IMR-90 (cell line): ENCODE results near the gene SFXN2. TPM values are rescaled to one million over a fixed set of nuclear protein-coding genes. Genes with fewer than 3 reads are reported as not detected.
A peak's percentile ranks its signal among the peaks of the same experiment; 100 is the strongest.

Source experiments
- ATAC-seq: fragments of 200-7000 bp; cut with Tn5 transposase; 2 replicates; pipeline ENCODE4 v1.9.1; 2020; ENCODE audit warnings: low read depth, mild to moderate bottlenecking, moderate library complexity
- BruUV-seq: library from RNA; stranded (reverse); fragments of 400-500 nt; replicated peaks from 2 replicates; lab custom pipeline; 2021; lab: Mats Ljungman, UMichigan
- CTCF ChIA-PET: fragments of 300-600 bp; formaldehyde crosslinking; extraction: SDS; loops from one replicate; lab custom pipeline; 2021; ENCODE audit warnings: antibody characterized with exemption; lab: Yijun Ruan, JAX
- POLR2A ChIA-PET: fragments of 300-600 bp; sonication (Branson Sonifier 250); formaldehyde crosslinking; loops from one replicate; lab custom pipeline; 2022; ENCODE audit warnings: antibody characterized with exemption; ENCODE audit not compliant: unreplicated experiment; lab: Charles Lee
- DNase-seq: peaks from one replicate; pipeline ENCODE4 v3.0.0; 2013
- H2AFZ ChIP-seq: replicated peaks from 2 replicates; pipeline ENCODE3; 2013; ENCODE audit warnings: low read length, mild to moderate bottlenecking; ENCODE audit not compliant: poor library complexity
- H2AK5ac ChIP-seq: 2 replicates; pipeline ENCODE4 v1.6.1; 2013; ENCODE audit warnings: low read depth, low read length, inconsistent platforms
- H2AK9ac ChIP-seq: replicated peaks from 2 replicates; pipeline ENCODE3; 2013; ENCODE audit warnings: mild to moderate bottlenecking, low read depth, low read length, moderate library complexity; ENCODE audit not compliant: poor library complexity
- H2BK120ac ChIP-seq: 2 replicates; pipeline ENCODE4 v1.6.1; 2013; ENCODE audit warnings: low read depth, low read length, inconsistent platforms
- H2BK15ac ChIP-seq: 3 replicates; pipeline ENCODE4 v1.6.1; 2013; ENCODE audit warnings: low read depth, low read length, inconsistent platforms
- H2BK20ac ChIP-seq: 2 replicates; pipeline ENCODE4 v1.6.1; 2013; ENCODE audit warnings: low read depth, mild to moderate bottlenecking, inconsistent platforms, low read length, moderate library complexity
- H2BK5ac ChIP-seq: 2 replicates; pipeline ENCODE4 v1.6.1; 2013; ENCODE audit warnings: mild to moderate bottlenecking, low read depth, low read length, inconsistent platforms; ENCODE audit not compliant: poor library complexity, severe bottlenecking
- H3K14ac ChIP-seq: replicated peaks from 2 replicates; pipeline ENCODE4 v1.6.1; 2013; ENCODE audit warnings: low read depth, low read length, inconsistent platforms
- H3K18ac ChIP-seq: 2 replicates; pipeline ENCODE4 v1.6.1; 2013; ENCODE audit warnings: low read depth, low read length, control low read depth
- H3K23ac ChIP-seq: 2 replicates; pipeline ENCODE4 v1.6.1; 2013; ENCODE audit warnings: low read depth, low read length, inconsistent platforms
- H3K27ac ChIP-seq: 2 replicates; pipeline ENCODE4 v1.5.1; 2013; ENCODE audit warnings: mild to moderate bottlenecking, control low read depth, low read length; ENCODE audit not compliant: insufficient read depth
- H3K27me3 ChIP-seq: 2 replicates; pipeline ENCODE4 v1.6.1; 2013; ENCODE audit warnings: low read length; ENCODE audit not compliant: control insufficient read depth, insufficient read depth
- H3K36me3 ChIP-seq: 2 replicates; pipeline ENCODE4 v1.6.1; 2013; ENCODE audit warnings: low read length, mixed read lengths; ENCODE audit not compliant: control insufficient read depth, insufficient read depth
- H3K4ac ChIP-seq: 2 replicates; pipeline ENCODE4 v1.6.1; 2013; ENCODE audit warnings: low read depth, low read length, inconsistent platforms
- H3K4me1 ChIP-seq: 2 replicates; pipeline ENCODE4 v1.6.1; 2013; ENCODE audit warnings: low read length, mixed read lengths; ENCODE audit not compliant: control insufficient read depth, insufficient read depth
- H3K4me2 ChIP-seq: 2 replicates; pipeline ENCODE4 v1.6.1; 2013; ENCODE audit warnings: low read depth, mild to moderate bottlenecking, control low read depth, low read length, moderate library complexity
- H3K4me3 ChIP-seq: 2 replicates; pipeline ENCODE4 v1.5.1; 2013; ENCODE audit warnings: low read depth, mild to moderate bottlenecking, control low read depth, low read length, moderate library complexity; ENCODE audit not compliant: insufficient read depth
- H3K56ac ChIP-seq: 2 replicates; pipeline ENCODE4 v1.6.1; 2013; ENCODE audit warnings: low read length, inconsistent platforms; ENCODE audit not compliant: insufficient read depth; ENCODE audit errors: extremely low read depth
- H3K79me1 ChIP-seq, 2 experiments: 2 replicates each; pipeline ENCODE4 v1.6.1; 2013; ENCODE audit warnings: low read length in 2 of 2, inconsistent platforms in 1 of 2, low read depth in 1 of 2
- H3K9ac ChIP-seq: 2 replicates; pipeline ENCODE4 v1.6.1; 2013; ENCODE audit warnings: low read depth, low read length, control low read depth
- H3K9me1 ChIP-seq: 2 replicates; pipeline ENCODE4 v1.6.1; 2013; ENCODE audit warnings: low read length, inconsistent platforms; ENCODE audit not compliant: insufficient read depth
- H3K9me3 ChIP-seq: 2 replicates; pipeline ENCODE4 v1.6.1; 2013; ENCODE audit warnings: low read length; ENCODE audit not compliant: control insufficient read depth, insufficient read depth
- H4K20me1 ChIP-seq: 2 replicates; pipeline ENCODE4 v1.6.1; 2013; ENCODE audit warnings: low read length, inconsistent platforms; ENCODE audit not compliant: insufficient read depth
- H4K5ac ChIP-seq: 2 replicates; pipeline ENCODE4 v1.6.1; 2013; ENCODE audit warnings: mild to moderate bottlenecking, low read depth, low read length, control low read depth
- H4K8ac ChIP-seq, 2 experiments: 2 replicates each; pipeline ENCODE4 v1.6.1; 2013; ENCODE audit warnings: low read depth in 2 of 2, low read length in 2 of 2, control low read depth in 1 of 2, inconsistent platforms in 1 of 2
- H4K91ac ChIP-seq: 2 replicates; pipeline ENCODE4 v1.6.1; 2013; ENCODE audit warnings: low read depth, low read length, inconsistent platforms; ENCODE audit not compliant: insufficient read depth
- BHLHE40 ChIP-seq: fragments of 150-350 bp; IDR thresholded peaks from 2 replicates; pipeline ENCODE4 v1.6.1; 2016; ENCODE audit warnings: mild to moderate bottlenecking, low read depth, low read length
- CHD1 ChIP-seq: IDR thresholded peaks from 2 replicates; pipeline ENCODE4 v1.6.1; 2012; ENCODE audit warnings: low read depth, low read length, improper control_type of control experiment
- FOS ChIP-seq: fragments of 150-350 bp; IDR thresholded peaks from 2 replicates; pipeline ENCODE4 v1.6.1; 2016; ENCODE audit warnings: low read depth, low read length
- MAZ ChIP-seq: IDR thresholded peaks from 2 replicates; pipeline ENCODE4 v1.6.1; 2012; ENCODE audit warnings: low read depth, mild to moderate bottlenecking, low read length, improper control_type of control experiment, moderate library complexity, borderline replicate concordance
- RCOR1 ChIP-seq: IDR thresholded peaks from 2 replicates; pipeline ENCODE4 v1.6.1; 2012; ENCODE audit warnings: mild to moderate bottlenecking, low read length, improper control_type of control experiment; ENCODE audit not compliant: insufficient replicate concordance
- WGBS, 2 experiments: methylation state at CpG; one replicate each; pipeline versions ENCODE4 v1.1.5 to v1.1.7; 2013; ENCODE audit warnings: missing lambda C conversion rate in 2 of 2; ENCODE audit not compliant: insufficient read length in 1 of 2; ENCODE audit errors: extremely low coverage in 2 of 2; 5-methylcytosine and 5-hydroxymethylcytosine counted together
- dilution Hi-C: fragments of 300-500 bp; cut with HindIII; formaldehyde crosslinking; loops from one replicate; pipeline ENCODE4 v1.14.3; 2018; ENCODE audit warnings: low sequenced_read_pairs; ENCODE audit not compliant: unreplicated experiment
- in situ Hi-C: fragments of 300-500 bp; cut with MboI; formaldehyde crosslinking; loops from 3 replicates; pipeline ENCODE4 v1.14.3; 2019; ENCODE audit warnings: low sequenced_read_pairs, inconsistent platforms, mixed read lengths
- intact Hi-C: fragments of 100-400 bp; cut with micrococcal nuclease; formaldehyde crosslinking; loops from 2 replicates; pipeline ENCODE4 v1.10.0; 2022
- polyA plus RNA-seq, 3 experiments: library from polyadenylated mRNA; depleted of rRNA; stranded (reverse); fragments of >200 nt; gene quantifications; 2 replicates each; pipeline ENCODE4 v1.2.3, GENCODE V29; 2012; ENCODE audit warnings: low replicate concordance in 1 of 3
- total RNA-seq: library from RNA; depleted of rRNA; stranded (reverse); fragments of >200 nt; gene quantifications from 2 replicates; pipeline ENCODE4 v1.2.3, GENCODE V29; 2012
- TF ChIP-seq, protein P1 (sequence below): conservative IDR thresholded peaks from 2 replicates; pipeline ENCODE4 v1.5.1; 2012; ENCODE audit warnings: mild to moderate bottlenecking, low read depth, low read length, improper control_type of control experiment
- TF ChIP-seq, protein P2 (sequence below): fragments of 150-350 bp; IDR thresholded peaks from 2 replicates; pipeline ENCODE4 v1.6.1; 2016; ENCODE audit warnings: low read depth, mild to moderate bottlenecking, low read length, moderate library complexity, borderline replicate concordance

The SFXN2 gene
- total and polyA plus RNA-seq, 2 of the 4 experiments (the other 2 are of a cell fraction) = 6.9 to 11.7 TPM

DNA sequence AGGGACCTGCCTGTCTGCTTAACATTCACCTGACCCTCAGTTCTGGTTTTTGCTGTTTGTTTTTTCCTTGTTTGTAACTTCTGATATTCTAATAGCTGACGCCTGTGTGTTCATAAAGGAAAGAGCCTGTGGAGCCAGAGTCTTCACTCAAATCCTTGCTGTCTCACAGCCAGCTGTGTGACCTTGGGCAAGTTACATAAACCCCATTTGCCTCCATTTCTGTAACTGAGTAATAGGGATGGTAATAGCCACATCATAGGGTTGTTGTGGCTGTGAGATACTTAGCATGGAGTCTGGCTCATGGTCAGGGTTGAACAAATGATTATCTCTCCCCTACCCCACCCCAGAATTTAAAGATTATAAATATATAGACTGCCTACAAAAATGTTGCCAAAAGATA lies 56.4 kb downstream of the SFXN2 start:
- Histone ChIP-seq H2AFZ (no peak overlapping the region), H3K4ac (no peak overlapping the region), H3K9me3 (no peaks in the 10 kb centered on the region), H4K20me1 (peaks cover 72% of the 10 kb centered on the region), H2BK20ac (no peak overlapping the region), H3K79me1 (peaks cover 48 to 71% of the 10 kb centered on the region in 2 experiments), H4K5ac (no peak overlapping the region), H3K9ac (no peak overlapping the region), H3K9me1 (peaks cover 29% of the 10 kb centered on the region), H3K14ac (no peak overlapping the region), H2AK9ac (no peak overlapping the region), H3K18ac (no peak overlapping the region), H3K4me3 (no peak overlapping the region), H3K36me3 (no peaks in the 10 kb centered on the region), H4K91ac (no peak overlapping the region), H2BK5ac (no peak overlapping the region), H2BK120ac (no peak overlapping the region), H3K23ac (no peak overlapping the region), H3K27me3 (no peaks in the 10 kb centered on the region), H4K8ac (no peak overlapping the region), H2BK15ac (no peak overlapping the region), H3K56ac (no peak overlapping the region), H2AK5ac (no peak overlapping the region; the same call in 1 of the 2 replicates), H3K27ac (no peak overlapping the region), H3K4me2 (no peak overlapping the region), H3K4me1 (peaks cover 17% of the 10 kb centered on the region)
- POLR2A ChIA-PET = no interaction called here
- dilution Hi-C loops = no loop called here
- no peak for ATAC-seq
- TF ChIP-seq, protein P1, sequence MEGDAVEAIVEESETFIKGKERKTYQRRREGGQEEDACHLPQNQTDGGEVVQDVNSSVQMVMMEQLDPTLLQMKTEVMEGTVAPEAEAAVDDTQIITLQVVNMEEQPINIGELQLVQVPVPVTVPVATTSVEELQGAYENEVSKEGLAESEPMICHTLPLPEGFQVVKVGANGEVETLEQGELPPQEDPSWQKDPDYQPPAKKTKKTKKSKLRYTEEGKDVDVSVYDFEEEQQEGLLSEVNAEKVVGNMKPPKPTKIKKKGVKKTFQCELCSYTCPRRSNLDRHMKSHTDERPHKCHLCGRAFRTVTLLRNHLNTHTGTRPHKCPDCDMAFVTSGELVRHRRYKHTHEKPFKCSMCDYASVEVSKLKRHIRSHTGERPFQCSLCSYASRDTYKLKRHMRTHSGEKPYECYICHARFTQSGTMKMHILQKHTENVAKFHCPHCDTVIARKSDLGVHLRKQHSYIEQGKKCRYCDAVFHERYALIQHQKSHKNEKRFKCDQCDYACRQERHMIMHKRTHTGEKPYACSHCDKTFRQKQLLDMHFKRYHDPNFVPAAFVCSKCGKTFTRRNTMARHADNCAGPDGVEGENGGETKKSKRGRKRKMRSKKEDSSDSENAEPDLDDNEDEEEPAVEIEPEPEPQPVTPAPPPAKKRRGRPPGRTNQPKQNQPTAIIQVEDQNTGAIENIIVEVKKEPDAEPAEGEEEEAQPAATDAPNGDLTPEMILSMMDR = no peak
- TF ChIP-seq FOS (no peak), MAZ (no peak), RCOR1 (no peak), CHD1 (no peak), BHLHE40 (no peak)
- TF ChIP-seq, protein P2, sequence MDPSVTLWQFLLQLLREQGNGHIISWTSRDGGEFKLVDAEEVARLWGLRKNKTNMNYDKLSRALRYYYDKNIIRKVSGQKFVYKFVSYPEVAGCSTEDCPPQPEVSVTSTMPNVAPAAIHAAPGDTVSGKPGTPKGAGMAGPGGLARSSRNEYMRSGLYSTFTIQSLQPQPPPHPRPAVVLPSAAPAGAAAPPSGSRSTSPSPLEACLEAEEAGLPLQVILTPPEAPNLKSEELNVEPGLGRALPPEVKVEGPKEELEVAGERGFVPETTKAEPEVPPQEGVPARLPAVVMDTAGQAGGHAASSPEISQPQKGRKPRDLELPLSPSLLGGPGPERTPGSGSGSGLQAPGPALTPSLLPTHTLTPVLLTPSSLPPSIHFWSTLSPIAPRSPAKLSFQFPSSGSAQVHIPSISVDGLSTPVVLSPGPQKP = no peak
- no TSS peak for BruUV-seq
- CTCF ChIA-PET = interaction anchor here (0.9 kb wide), 1 partner anchor 17 kb away, joined by 3 read pairs; no protein-coding TSS in a partner anchor
- no CpG with 5 or more reads among the region's 1 CpG for whole genome bisulfite sequencing, 2 experiments
- intact Hi-C loops = no loop called here
- in situ Hi-C loops = no loop called here
- peak; percentile 61 for DNase-seq
